22Rv1 (cell line): ENCODE results near the gene SETSIP.

Experiments used
- ZFX ChIP-seq: fragments of 450-650 bp; IDR thresholded peaks from 2 replicates; pipeline ENCODE4 v1.6.1; 2017; ENCODE audit warnings: antibody characterized with exemption, borderline replicate concordance
- TF ChIP-seq, protein P1 (sequence below): fragments of 450-650 bp; IDR thresholded peaks from 2 replicates; pipeline ENCODE4 v1.5.1; 2017; ENCODE audit warnings: mild to moderate bottlenecking

DNA sequence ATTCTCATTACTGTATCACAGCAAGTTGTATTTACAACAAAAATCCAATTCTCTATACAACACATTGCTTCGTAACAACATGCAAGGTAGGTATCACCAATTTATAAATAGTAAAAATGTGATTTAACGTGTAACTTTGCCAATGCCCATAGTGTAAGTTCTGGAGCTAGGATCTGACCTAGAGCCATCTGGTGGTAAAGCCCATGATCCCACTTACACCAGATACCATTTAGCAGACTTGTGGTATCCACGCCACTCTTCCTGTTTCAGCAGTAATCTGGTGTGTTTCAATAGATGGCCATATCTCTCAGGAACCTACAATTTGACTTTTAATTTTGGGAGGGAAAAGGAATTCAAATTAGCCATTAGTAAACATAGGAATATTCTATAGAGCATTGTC lies 10.2 kb downstream of the SETSIP start:
- TF ChIP-seq, protein P1, sequence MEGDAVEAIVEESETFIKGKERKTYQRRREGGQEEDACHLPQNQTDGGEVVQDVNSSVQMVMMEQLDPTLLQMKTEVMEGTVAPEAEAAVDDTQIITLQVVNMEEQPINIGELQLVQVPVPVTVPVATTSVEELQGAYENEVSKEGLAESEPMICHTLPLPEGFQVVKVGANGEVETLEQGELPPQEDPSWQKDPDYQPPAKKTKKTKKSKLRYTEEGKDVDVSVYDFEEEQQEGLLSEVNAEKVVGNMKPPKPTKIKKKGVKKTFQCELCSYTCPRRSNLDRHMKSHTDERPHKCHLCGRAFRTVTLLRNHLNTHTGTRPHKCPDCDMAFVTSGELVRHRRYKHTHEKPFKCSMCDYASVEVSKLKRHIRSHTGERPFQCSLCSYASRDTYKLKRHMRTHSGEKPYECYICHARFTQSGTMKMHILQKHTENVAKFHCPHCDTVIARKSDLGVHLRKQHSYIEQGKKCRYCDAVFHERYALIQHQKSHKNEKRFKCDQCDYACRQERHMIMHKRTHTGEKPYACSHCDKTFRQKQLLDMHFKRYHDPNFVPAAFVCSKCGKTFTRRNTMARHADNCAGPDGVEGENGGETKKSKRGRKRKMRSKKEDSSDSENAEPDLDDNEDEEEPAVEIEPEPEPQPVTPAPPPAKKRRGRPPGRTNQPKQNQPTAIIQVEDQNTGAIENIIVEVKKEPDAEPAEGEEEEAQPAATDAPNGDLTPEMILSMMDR = peak; percentile 32
- no peak for TF ChIP-seq ZFX
